T-cell (primary cell): ENCODE results near the gene KRTAP29-1. TPM values are rescaled to one million over a fixed set of nuclear protein-coding genes. Genes with fewer than 3 reads are reported as not detected.

Experiments used
- ATAC-seq, 4 experiments: fragments of 200-7000 bp in 3 of 4; fragments of 150-1000 bp in 1 of 4; cut with Tn5 transposase; replicated peaks in 1 of 4; 1 replicate in 3 of 4; 2 replicates in 1 of 4; pipeline ENCODE4 v1.10.0; 2021; ENCODE audit warnings: moderate library complexity in 3 of 4, mild to moderate bottlenecking in 2 of 4, moderate number of reproducible peaks in 1 of 4
- CTCF ChIA-PET, 2 donors: fragments of 300-600 bp; sonication (Branson Sonifier 250); formaldehyde crosslinking; loops; one replicate each; lab custom pipeline; 2022; ENCODE audit warnings: antibody characterized with exemption in 2 of 2; lab: Charles Lee
- POLR2A ChIA-PET, 2 donors: fragments of 300-600 bp; sonication (Branson Sonifier 250); formaldehyde crosslinking; loops; one replicate each; lab custom pipeline; 2022; ENCODE audit warnings: antibody characterized with exemption in 2 of 2; lab: Charles Lee
- DNase-seq, 35 experiments: peaks; one replicate each; pipeline versions ENCODE4 v3.0.0 to v3.0.0-alpha.2; 2013 to 2023
- H3K27ac ChIP-seq: one replicate; pipeline ENCODE4 v1.5.1; 2013; ENCODE audit warnings: low read length
- H3K27me3 ChIP-seq, 2 experiments: replicated peaks in 1 of 2; 1 replicate in 1 of 2; 2 replicates in 1 of 2; pipeline versions ENCODE4 v1.6.1 to v1.7.0; 2013; ENCODE audit warnings: low read length in 1 of 2, mixed read lengths in 1 of 2; ENCODE audit not compliant: control insufficient read depth in 2 of 2, insufficient read depth in 2 of 2; ENCODE audit errors: extremely low read depth in 1 of 2
- H3K36me3 ChIP-seq, 2 donors: 1 replicate in 1 of 2; 2 replicates in 1 of 2; pipeline versions ENCODE4 v1.6.1 to v1.7.0; 2013; ENCODE audit warnings: low read length in 1 of 2; ENCODE audit not compliant: control insufficient read depth in 2 of 2, insufficient read depth in 1 of 2; ENCODE audit errors: extremely low read depth in 1 of 2
- H3K4me1 ChIP-seq, 2 experiments: 1 replicate in 1 of 2; 2 replicates in 1 of 2; pipeline versions ENCODE4 v1.6.1 to v1.7.0; 2013; ENCODE audit warnings: low read length in 2 of 2, mixed read lengths in 1 of 2; ENCODE audit not compliant: insufficient read depth in 2 of 2, control insufficient read depth in 1 of 2; ENCODE audit errors: extremely low read depth in 1 of 2
- H3K4me3 ChIP-seq, 2 donors: 1 replicate in 1 of 2; 2 replicates in 1 of 2; pipeline versions ENCODE4 v1.5.1 to v1.7.0; 2013; ENCODE audit warnings: mild to moderate bottlenecking in 2 of 2, low read length in 1 of 2, moderate library complexity in 1 of 2; ENCODE audit not compliant: control insufficient read depth in 1 of 2; ENCODE audit errors: extremely low read depth in 1 of 2
- H3K9me3 ChIP-seq: 2 replicates; pipeline ENCODE4 v1.7.0; 2013
- H3K27ac Mint-ChIP-seq, 2 donors: one replicate each; pipeline ENCODE4 v1.8.0; 2020 to 2021; ENCODE audit warnings: mild to moderate bottlenecking in 2 of 2, mixed read lengths in 2 of 2
- H3K27me3 Mint-ChIP-seq, 2 donors: one replicate each; pipeline ENCODE4 v1.8.0; 2021 to 2022; ENCODE audit warnings: mixed read lengths in 2 of 2
- H3K36me3 Mint-ChIP-seq: one replicate; pipeline ENCODE4 v1.8.0; 2021; ENCODE audit warnings: mixed read lengths
- H3K4me1 Mint-ChIP-seq, 3 donors: one replicate each; pipeline ENCODE4 v1.8.0; 2020 to 2022; ENCODE audit warnings: mixed read lengths in 3 of 3, mild to moderate bottlenecking in 1 of 3
- H3K4me3 Mint-ChIP-seq, 3 donors: one replicate each; pipeline ENCODE4 v1.8.0; 2020 to 2022; ENCODE audit warnings: mild to moderate bottlenecking in 3 of 3, mixed read lengths in 3 of 3, moderate library complexity in 3 of 3
- H3K9me3 Mint-ChIP-seq, 3 donors: one replicate each; pipeline ENCODE4 v1.8.0; 2020 to 2022; ENCODE audit warnings: mixed read lengths in 3 of 3
- WGBS: methylation state at CpG from one replicate; pipeline ENCODE4 v1.1.5; 2013; ENCODE audit warnings: missing lambda C conversion rate; ENCODE audit not compliant: insufficient coverage; 5-methylcytosine and 5-hydroxymethylcytosine counted together
- total RNA-seq, 35 experiments: library from RNA in 6 of 35; stranded (reverse) in 6 of 35; fragments of 120-200 nt in 1 of 35; gene quantifications; one replicate each; pipeline versions ENCODE4 v1.2.1 to v1.2.4 and lab custom pipeline; 2013 to 2026

KRTAP29-1 gene
- total RNA-seq, 5 donors from 2014 or later (not counting 1 experiment from before 2014, with no cell fraction given), result 0.43 to 0.84 TPM; not detected in 3

GRCh38 chr17:41308251-41308917 is 5.7 kb upstream of the KRTAP29-1 start:
- DNase-seq, result peak; percentile 67 to 97 (median 86)
- H3K27me3 Mint-ChIP-seq, result no peaks in the 10 kb centered on the region
- peaks cover 0 to 6% (median 0%) of the 10 kb centered on the region in 3 donors for H3K9me3 Mint-ChIP-seq
- H3K36me3 Mint-ChIP-seq, result peaks cover 4% of the 10 kb centered on the region
- peak; percentile 85 to 88 (median 86) for ATAC-seq
- CTCF ChIA-PET, result interaction anchor here in 1 of 2 donors (0.6 to 1.7 kb wide), 4 partner anchors 14 to 240 kb away, joined by 3 to 21 read pairs (median 4); partner anchors contain the start of gene KRT33A
- peak overlapping the region; percentile 98 for H3K27ac Mint-ChIP-seq
- no peaks in the 10 kb centered on the region for H3K27me3 ChIP-seq
- no peaks in the 10 kb centered on the region for H3K9me3 ChIP-seq
- peak overlapping the region; percentile 30 to 35 for H3K4me3 ChIP-seq
- H3K27ac ChIP-seq, result peak overlapping the region; percentile 87
- H3K4me3 Mint-ChIP-seq, result peak overlapping the region; percentile 55 to 77 (median 71)
- no peaks in the 10 kb centered on the region for H3K36me3 ChIP-seq
- peaks cover 61 to 71% (median 64%) of the 10 kb centered on the region in 3 donors for H3K4me1 Mint-ChIP-seq
- WGBS, result 2% methylated on average over 10 of the region's 10 CpGs
- POLR2A ChIA-PET, result interaction anchor here (0.5 to 1.6 kb wide), 7 partner anchors 14 to 381 kb away, joined by 3 to 6 read pairs (median 4); no protein-coding TSS in a partner anchor
- H3K4me1 ChIP-seq, result peaks cover 28 to 50% of the 10 kb centered on the region in 2 experiments

DNA sequence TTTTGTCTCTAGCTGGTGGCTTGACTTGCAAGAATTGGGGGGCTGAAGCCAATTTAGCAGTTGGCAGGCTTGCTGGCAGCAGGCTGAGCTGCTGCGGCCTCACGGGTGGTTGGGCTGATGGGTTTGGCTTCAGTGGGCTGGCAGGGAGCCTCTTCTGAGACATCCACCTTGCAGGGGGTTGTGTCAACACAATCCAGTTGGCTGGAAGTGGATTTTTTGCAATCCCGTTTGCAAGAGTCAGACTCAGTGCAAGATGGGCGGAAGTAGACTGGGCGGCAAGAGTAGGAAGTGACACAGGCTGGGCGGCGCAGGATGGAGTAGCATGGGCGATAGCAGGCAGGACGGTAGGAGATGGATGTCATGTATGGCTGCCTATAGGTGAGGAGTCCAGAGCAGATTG is 5.0 kb upstream of the KRTAP29-1 start:
- H3K4me1 Mint-ChIP-seq, result peaks cover 61 to 71% (median 64%) of the 10 kb centered on the region in 3 donors
- H3K27me3 Mint-ChIP-seq, result no peaks in the 10 kb centered on the region
- H3K36me3 Mint-ChIP-seq, result peaks cover 4% of the 10 kb centered on the region
- H3K27ac Mint-ChIP-seq, result peak overlapping the region; percentile 98
- ATAC-seq (no peak), DNase-seq (peak in 1 of 35 experiments; percentile 24)
- Histone ChIP-seq H3K27ac (peak overlapping the region; percentile 87), H3K36me3 (no peaks in the 10 kb centered on the region), H3K27me3 (no peaks in the 10 kb centered on the region), H3K9me3 (no peaks in the 10 kb centered on the region), H3K4me1 (peaks cover 28 to 50% of the 10 kb centered on the region in 2 experiments), H3K4me3 (no peak overlapping the region)
- peak overlapping the region; percentile 8 to 77 (median 71) for H3K4me3 Mint-ChIP-seq
- ChIA-PET CTCF (interaction anchor here in 1 of 2 donors (0.6 to 1.7 kb wide), 2 partner anchors 14 to 43 kb away, joined by 3 to 21 read pairs; partner anchors contain the start of gene KRT33A), POLR2A (interaction anchor here (0.5 to 1.6 kb wide), 5 partner anchors 31 to 381 kb away, joined by 3 to 6 read pairs (median 5); no protein-coding TSS in a partner anchor)
- peaks cover 0 to 6% (median 0%) of the 10 kb centered on the region in 3 donors for H3K9me3 Mint-ChIP-seq
- WGBS, result 93% methylated on average over 9 of the region's 9 CpGs

DNA sequence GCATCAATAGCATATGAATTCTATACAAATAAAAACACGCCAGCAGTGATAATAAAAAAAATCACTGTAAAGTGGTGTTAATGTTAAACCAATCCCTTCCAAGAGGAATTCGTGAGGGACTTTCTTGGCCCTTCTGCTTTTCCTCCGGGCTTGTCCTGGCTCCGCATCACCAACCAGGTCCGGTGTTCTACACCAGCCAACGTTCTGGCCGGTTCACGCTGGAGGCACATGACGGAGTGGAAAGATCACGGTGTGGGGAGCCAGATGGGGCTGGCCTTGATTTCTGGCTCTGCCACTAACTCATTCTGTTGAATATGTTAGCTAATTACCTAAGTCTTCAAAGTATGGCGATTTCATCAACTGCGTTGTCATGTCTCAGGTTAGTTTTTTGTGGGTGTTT is 1.4 kb upstream of the KRTAP29-1 start:
- ATAC-seq, result no peak
- no peak for DNase-seq
- Histone ChIP-seq H3K27ac (no peak overlapping the region), H3K9me3 (no peaks in the 10 kb centered on the region), H3K36me3 (no peaks in the 10 kb centered on the region), H3K4me1 (peaks cover 17 to 33% of the 10 kb centered on the region in 2 experiments), H3K4me3 (no peak overlapping the region), H3K27me3 (no peaks in the 10 kb centered on the region)
- Mint-ChIP-seq H3K9me3 (peaks cover 5 to 9% (median 6%) of the 10 kb centered on the region in 3 donors), H3K27ac (no peak overlapping the region), H3K27me3 (no peaks in the 10 kb centered on the region), H3K4me1 (peaks cover 43 to 53% (median 47%) of the 10 kb centered on the region in 3 donors), H3K4me3 (no peak overlapping the region), H3K36me3 (peaks cover 3% of the 10 kb centered on the region)
- ChIA-PET CTCF (no interaction called here), POLR2A (no interaction called here)
- 88% methylated on average over 9 of the region's 12 CpGs for WGBS

- Mint-ChIP-seq H3K27me3 (no peaks in the 10 kb centered on the region), H3K27ac (no peak overlapping the region), H3K9me3 (peaks cover 5 to 9% (median 6%) of the 10 kb centered on the region in 3 donors), H3K36me3 (peaks cover 3% of the 10 kb centered on the region), H3K4me3 (no peak overlapping the region), H3K4me1 (peaks cover 32 to 42% (median 36%) of the 10 kb centered on the region in 3 donors)
- Histone ChIP-seq H3K27ac (no peak overlapping the region), H3K4me3 (no peak overlapping the region), H3K27me3 (peaks cover 0 to 7% of the 10 kb centered on the region in 2 experiments), H3K4me1 (peaks cover 10 to 22% of the 10 kb centered on the region in 2 experiments), H3K36me3 (no peaks in the 10 kb centered on the region), H3K9me3 (no peaks in the 10 kb centered on the region)
- CTCF ChIA-PET, result no interaction called here
- DNase-seq (no peak), ATAC-seq (no peak)
- POLR2A ChIA-PET, result no interaction called here
- WGBS, result 93% methylated on average over 3 of the region's 4 CpGs
Measured at GRCh38 chr17:41302981-41303380, 330 bp upstream of the KRTAP29-1 start.

DNA sequence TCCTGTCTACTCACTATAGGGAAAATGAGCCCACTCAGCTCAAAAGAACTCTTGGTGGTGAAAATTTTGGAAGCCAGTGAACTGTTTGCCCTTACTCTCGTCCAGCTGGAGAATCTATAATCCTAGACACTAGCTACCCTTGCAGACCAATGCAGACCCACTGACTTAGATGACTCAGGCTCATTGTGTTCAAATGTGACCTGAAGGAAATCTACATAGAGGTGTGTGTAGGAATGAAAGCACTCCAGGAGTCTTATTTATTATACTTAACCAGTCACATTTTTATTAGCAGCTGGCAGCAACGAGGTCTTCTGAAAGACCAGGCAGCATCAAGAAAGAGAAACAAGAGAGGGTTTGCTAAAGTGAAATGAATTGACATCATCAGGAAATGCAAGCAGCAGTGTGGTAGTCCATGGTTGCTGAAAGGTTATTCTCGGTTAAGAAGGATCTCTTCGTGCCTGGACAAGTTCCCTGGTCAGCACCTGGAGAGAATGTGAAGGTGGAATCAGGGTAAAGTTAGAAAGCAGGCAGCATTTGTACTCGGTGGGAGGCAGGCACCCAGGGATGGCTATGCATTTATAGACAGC is 1.4 kb downstream of the KRTAP29-1 start:
- WGBS, result 52% methylated on average over 4 of the region's 5 CpGs
- H3K27ac Mint-ChIP-seq, result peak overlapping the region in 1 of 2 donors; percentile 45
- H3K27me3 Mint-ChIP-seq, result no peaks in the 10 kb centered on the region
- CTCF ChIA-PET, result interaction anchor here in 1 of 2 donors (0.6 kb wide), 1 partner anchor 148 kb away, joined by 3 read pairs; no protein-coding TSS in a partner anchor
- H3K4me3 ChIP-seq, result no peak overlapping the region
- H3K4me1 ChIP-seq, result peaks cover 0 to 6% of the 10 kb centered on the region in 2 experiments
- ATAC-seq, result no peak
- H3K36me3 Mint-ChIP-seq, result peaks cover 3% of the 10 kb centered on the region
- peaks cover 0 to 7% of the 10 kb centered on the region in 2 experiments for H3K27me3 ChIP-seq
- peaks cover 0 to 9% (median 5%) of the 10 kb centered on the region in 3 donors for H3K9me3 Mint-ChIP-seq
- peaks cover 15 to 25% (median 19%) of the 10 kb centered on the region in 3 donors for H3K4me1 Mint-ChIP-seq
- H3K4me3 Mint-ChIP-seq, result no peak overlapping the region
- no peak overlapping the region for H3K27ac ChIP-seq
- no peak for DNase-seq
- H3K9me3 ChIP-seq, result no peaks in the 10 kb centered on the region
- no peaks in the 10 kb centered on the region for H3K36me3 ChIP-seq
- POLR2A ChIA-PET, result interaction anchor here in 1 of 2 donors (0.6 kb wide), 1 partner anchor 86 kb away, joined by 4 read pairs; no protein-coding TSS in a partner anchor

DNA sequence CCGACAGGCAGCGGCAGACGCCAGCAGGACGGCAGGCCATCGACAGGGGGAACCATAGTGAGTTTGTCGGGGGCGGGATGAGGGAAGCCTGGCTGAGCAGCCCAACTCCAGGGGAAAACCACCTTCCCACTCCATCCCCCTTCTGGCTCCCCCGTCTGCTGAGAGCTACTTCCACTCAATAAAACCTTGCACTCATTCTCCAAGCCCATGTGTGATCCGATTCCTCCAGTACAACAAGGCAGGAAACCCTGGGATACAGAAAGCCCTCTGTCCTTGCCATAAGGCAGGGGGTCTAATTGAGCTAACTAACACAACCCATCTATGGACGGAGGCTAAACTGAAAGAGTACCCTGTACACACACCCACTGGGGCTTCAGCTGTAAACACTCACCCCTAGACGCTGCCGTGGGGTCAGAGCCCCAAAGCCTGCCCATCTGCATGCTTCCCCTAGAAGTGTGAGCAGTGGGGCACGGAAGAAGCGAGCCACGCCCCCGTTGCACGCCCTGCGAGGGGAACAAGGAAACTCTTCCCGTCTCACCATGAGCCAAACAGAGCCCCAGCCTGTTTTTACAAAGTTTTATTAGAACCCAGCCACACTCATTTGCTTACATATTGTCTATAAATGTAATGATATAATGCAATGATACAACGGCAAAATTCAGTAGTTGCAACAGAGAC is 4.1 kb downstream of the KRTAP29-1 start:
- ChIA-PET POLR2A (no interaction called here), CTCF (no interaction called here)
- H3K4me1 Mint-ChIP-seq, result peaks cover 12 to 15% (median 12%) of the 10 kb centered on the region in 3 donors
- H3K4me3 Mint-ChIP-seq, result no peak overlapping the region
- no peaks in the 10 kb centered on the region for H3K36me3 ChIP-seq
- DNase-seq, result no peak
- H3K4me1 ChIP-seq, result peaks cover 0 to 6% of the 10 kb centered on the region in 2 experiments
- ATAC-seq, result no peak
- WGBS, result 91% methylated on average over 10 of the region's 20 CpGs
- peaks cover 0 to 7% of the 10 kb centered on the region in 2 experiments for H3K27me3 ChIP-seq
- H3K4me3 ChIP-seq, result no peak overlapping the region
- H3K36me3 Mint-ChIP-seq, result peaks cover 3% of the 10 kb centered on the region
- H3K27me3 Mint-ChIP-seq, result no peaks in the 10 kb centered on the region
- no peaks in the 10 kb centered on the region for H3K9me3 ChIP-seq
- H3K9me3 Mint-ChIP-seq, result peaks cover 0 to 9% (median 5%) of the 10 kb centered on the region in 3 donors
- H3K27ac Mint-ChIP-seq, result no peak overlapping the region
- no peak overlapping the region for H3K27ac ChIP-seq
